Liver (tissue), 9 donors: ENCODE measurements around the gene ZNF709. TPM values are rescaled to one million over a fixed set of nuclear protein-coding genes. Genes with fewer than 3 reads are reported as not detected.

ENCODE experiments used
- DNase-seq: peaks from one replicate; pipeline ENCODE4 v3.0.0-alpha.2; 2017; ENCODE audit warnings: low spot score
- H3K27ac ChIP-seq, 2 donors: one replicate each; pipeline ENCODE4 v1.7.0; 2013; ENCODE audit warnings: inconsistent platforms in 2 of 2, low read length in 2 of 2, control low read depth in 1 of 2, low read depth in 1 of 2, mild to moderate bottlenecking in 1 of 2
- H3K27me3 ChIP-seq, 4 donors: one replicate each; pipeline versions ENCODE4 v1.6.1 to v1.7.0; 2013; ENCODE audit warnings: low read length in 3 of 4, inconsistent platforms in 1 of 4, mild to moderate bottlenecking in 1 of 4, moderate library complexity in 1 of 4; ENCODE audit not compliant: control insufficient read depth in 4 of 4, insufficient read depth in 4 of 4
- H3K36me3 ChIP-seq, 4 donors: one replicate each; pipeline versions ENCODE4 v1.6.1 to v1.7.0; 2013; ENCODE audit warnings: low read length in 3 of 4, mild to moderate bottlenecking in 3 of 4, low read depth in 1 of 4, moderate library complexity in 1 of 4; ENCODE audit not compliant: control insufficient read depth in 4 of 4, insufficient read depth in 3 of 4
- H3K4me1 ChIP-seq, 4 donors: one replicate each; pipeline versions ENCODE4 v1.6.1 to v1.7.0; 2013; ENCODE audit warnings: low read length in 3 of 4, mild to moderate bottlenecking in 3 of 4, moderate library complexity in 1 of 4; ENCODE audit not compliant: control insufficient read depth in 4 of 4, insufficient read depth in 4 of 4
- H3K4me3 ChIP-seq, 3 donors: one replicate each; pipeline versions ENCODE4 v1.6.1 to v1.7.0; 2013; ENCODE audit warnings: low read length in 3 of 3, control low read depth in 1 of 3, low read depth in 1 of 3, mild to moderate bottlenecking in 1 of 3
- H3K9ac ChIP-seq, 2 donors: one replicate each; pipeline ENCODE4 v1.7.0; 2013; ENCODE audit warnings: low read length in 2 of 2, mild to moderate bottlenecking in 2 of 2, moderate library complexity in 2 of 2, control low read depth in 1 of 2, low read depth in 1 of 2
- H3K9me3 ChIP-seq, 4 donors: one replicate each; pipeline versions ENCODE4 v1.6.1 to v1.7.0; 2013; ENCODE audit warnings: low read length in 3 of 4; ENCODE audit not compliant: control insufficient read depth in 4 of 4
- EGR1 ChIP-seq, 2 donors: IDR thresholded peaks; 2 replicates each; pipeline ENCODE4 v1.6.1; 2016 to 2018; ENCODE audit warnings: antibody characterized with exemption in 2 of 2, low read depth in 2 of 2
- FOXA1 ChIP-seq: IDR thresholded peaks from 2 replicates; pipeline ENCODE4 v1.6.1; 2016; ENCODE audit warnings: antibody characterized with exemption
- FOXA2 ChIP-seq: IDR thresholded peaks from 2 replicates; pipeline ENCODE4 v1.6.1; 2016; ENCODE audit warnings: antibody characterized with exemption
- GABPA ChIP-seq, 2 donors: IDR thresholded peaks in 1 of 2; conservative IDR thresholded peaks in 1 of 2; 2 replicates each; pipeline ENCODE4 v1.6.1; 2016; ENCODE audit warnings: antibody characterized with exemption in 2 of 2, mild to moderate bottlenecking in 1 of 2, moderate library complexity in 1 of 2
- HNF4A ChIP-seq, 2 donors: conservative IDR thresholded peaks; 2 replicates each; pipeline ENCODE4 v1.6.1; 2016; ENCODE audit warnings: antibody characterized with exemption in 2 of 2, mild to moderate bottlenecking in 2 of 2
- HNF4G ChIP-seq: IDR thresholded peaks from 2 replicates; pipeline ENCODE4 v1.6.1; 2016; ENCODE audit warnings: antibody characterized with exemption
- JUND ChIP-seq, 2 donors: IDR thresholded peaks; 2 replicates each; pipeline ENCODE4 v1.6.1; 2016; ENCODE audit warnings: antibody characterized with exemption in 2 of 2
- NR2F2 ChIP-seq: IDR thresholded peaks from 2 replicates; pipeline ENCODE4 v1.6.1; 2016; ENCODE audit warnings: antibody characterized with exemption
- RAD21 ChIP-seq, 2 donors: IDR thresholded peaks; 2 replicates each; pipeline ENCODE4 v1.6.1; 2016; ENCODE audit warnings: antibody characterized with exemption in 2 of 2, mild to moderate bottlenecking in 2 of 2
- RXRA ChIP-seq, 2 donors: IDR thresholded peaks; 2 replicates each; pipeline ENCODE4 v1.6.1; 2017 to 2018; ENCODE audit warnings: antibody characterized with exemption in 2 of 2, mild to moderate bottlenecking in 1 of 2
- SP1 ChIP-seq: IDR thresholded peaks from 2 replicates; pipeline ENCODE4 v1.6.1; 2018; ENCODE audit warnings: antibody characterized with exemption, mild to moderate bottlenecking
- TAF1 ChIP-seq: conservative IDR thresholded peaks from 2 replicates; pipeline ENCODE4 v1.6.1; 2016; ENCODE audit warnings: antibody characterized with exemption, mild to moderate bottlenecking
- YY1 ChIP-seq: IDR thresholded peaks from 2 replicates; pipeline ENCODE4 v1.6.1; 2016; ENCODE audit warnings: antibody characterized with exemption, mild to moderate bottlenecking
- WGBS: extraction: QIAGEN DNeasy Blood & Tissue Kit; methylation state at CpG from one replicate; pipeline ENCODE4 v1.1.7; 2013; 5-methylcytosine and 5-hydroxymethylcytosine counted together
- polyA plus RNA-seq, 2 donors: library from polyadenylated mRNA; stranded (reverse) in 1 of 2; unstranded in 1 of 2; fragments of 200-250 nt in 1 of 2; fragments of >200 nt in 1 of 2; fragmentation: Nextera tagmentation in 1 of 2; extraction: Ambion mirVana in 1 of 2; gene quantifications; one replicate each; pipeline versions ENCODE4 v1.2.1 to v1.2.3, GENCODE V29; 2013 to 2015
- total RNA-seq, 2 donors: library from RNA; depleted of rRNA; stranded (reverse); fragments of >200 nt; gene quantifications; one replicate each; pipeline ENCODE4 v1.2.3, GENCODE V29; 2014
- TF ChIP-seq, protein P1 (sequence below): IDR thresholded peaks from 2 replicates; pipeline ENCODE4 v1.6.1; 2016; ENCODE audit warnings: antibody characterized with exemption, mild to moderate bottlenecking
- TF ChIP-seq, protein P2 (sequence below): IDR thresholded peaks from 2 replicates; pipeline ENCODE4 v1.6.1; 2016; ENCODE audit warnings: antibody characterized with exemption
- TF ChIP-seq, protein P3 (sequence below): IDR thresholded peaks from 2 replicates; pipeline ENCODE4 v1.6.1; 2016; ENCODE audit warnings: antibody characterized with exemption
- TF ChIP-seq, protein P4 (sequence below): IDR thresholded peaks from 2 replicates; pipeline ENCODE4 v1.6.1; 2016; ENCODE audit warnings: antibody characterized with exemption
- TF ChIP-seq, protein P5 (sequence below): fragments of 150-350 bp; IDR thresholded peaks from 2 replicates; pipeline ENCODE4 v1.5.1; 2017; ENCODE audit warnings: improper control_type of control experiment, low read depth, low read length; ENCODE audit not compliant: missing input control
- donor health status: healthy.
- donor health status: healthy.
- donor health status: healthy.
- donor health status: healthy.
- donor health status: healthy.

ZNF709 gene
- total and polyA plus RNA-seq, 4 donors: 0.24 to 1.9 (median 0.79) TPM

DNA sequence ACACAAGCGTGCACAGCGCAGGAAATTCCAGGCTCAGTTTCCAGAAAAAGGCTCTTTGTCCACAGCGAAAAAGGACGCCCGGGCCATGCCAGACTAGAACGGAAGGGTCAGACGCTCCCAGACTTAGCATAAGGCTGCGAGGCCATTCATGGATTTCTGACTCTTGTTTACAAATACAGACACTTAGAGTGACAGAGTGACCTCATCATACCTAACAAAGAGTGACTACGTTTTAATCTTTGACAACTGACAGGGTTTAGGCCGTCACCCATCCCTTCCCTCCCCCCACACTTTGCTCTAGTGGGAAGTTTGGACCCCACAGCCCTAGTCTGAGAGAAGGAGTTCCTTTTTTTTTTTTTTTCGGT is 418 bp upstream of the ZNF709 start:
- H3K27ac ChIP-seq: peak overlapping the region; percentile 33 to 44
- peak overlapping the region; percentile 74 to 93 (median 88) for H3K4me3 ChIP-seq
- H3K9me3 ChIP-seq: no peaks in the 10 kb centered on the region
- TF ChIP-seq, protein P1, sequence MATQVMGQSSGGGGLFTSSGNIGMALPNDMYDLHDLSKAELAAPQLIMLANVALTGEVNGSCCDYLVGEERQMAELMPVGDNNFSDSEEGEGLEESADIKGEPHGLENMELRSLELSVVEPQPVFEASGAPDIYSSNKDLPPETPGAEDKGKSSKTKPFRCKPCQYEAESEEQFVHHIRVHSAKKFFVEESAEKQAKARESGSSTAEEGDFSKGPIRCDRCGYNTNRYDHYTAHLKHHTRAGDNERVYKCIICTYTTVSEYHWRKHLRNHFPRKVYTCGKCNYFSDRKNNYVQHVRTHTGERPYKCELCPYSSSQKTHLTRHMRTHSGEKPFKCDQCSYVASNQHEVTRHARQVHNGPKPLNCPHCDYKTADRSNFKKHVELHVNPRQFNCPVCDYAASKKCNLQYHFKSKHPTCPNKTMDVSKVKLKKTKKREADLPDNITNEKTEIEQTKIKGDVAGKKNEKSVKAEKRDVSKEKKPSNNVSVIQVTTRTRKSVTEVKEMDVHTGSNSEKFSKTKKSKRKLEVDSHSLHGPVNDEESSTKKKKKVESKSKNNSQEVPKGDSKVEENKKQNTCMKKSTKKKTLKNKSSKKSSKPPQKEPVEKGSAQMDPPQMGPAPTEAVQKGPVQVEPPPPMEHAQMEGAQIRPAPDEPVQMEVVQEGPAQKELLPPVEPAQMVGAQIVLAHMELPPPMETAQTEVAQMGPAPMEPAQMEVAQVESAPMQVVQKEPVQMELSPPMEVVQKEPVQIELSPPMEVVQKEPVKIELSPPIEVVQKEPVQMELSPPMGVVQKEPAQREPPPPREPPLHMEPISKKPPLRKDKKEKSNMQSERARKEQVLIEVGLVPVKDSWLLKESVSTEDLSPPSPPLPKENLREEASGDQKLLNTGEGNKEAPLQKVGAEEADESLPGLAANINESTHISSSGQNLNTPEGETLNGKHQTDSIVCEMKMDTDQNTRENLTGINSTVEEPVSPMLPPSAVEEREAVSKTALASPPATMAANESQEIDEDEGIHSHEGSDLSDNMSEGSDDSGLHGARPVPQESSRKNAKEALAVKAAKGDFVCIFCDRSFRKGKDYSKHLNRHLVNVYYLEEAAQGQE: no peak
- TF ChIP-seq FOXA1 (no peak), SP1 (no peak), NR2F2 (no peak), HNF4A (conservative IDR thresholded peaks at IDR 0.05) (no peak), YY1 (no peak), RAD21 (IDR thresholded peaks at IDR 0.05) (no peak), FOXA2 (no peak), RXRA (IDR thresholded peaks at IDR 0.05) (no peak), JUND (IDR thresholded peaks at IDR 0.05) (no peak), HNF4G (no peak), GABPA (IDR thresholded peaks at IDR 0.05 in 1 of 2, conservative IDR thresholded peaks at IDR 0.05 in 1 of 2) (no peak), TAF1 (no peak)
- TF ChIP-seq, protein P2, sequence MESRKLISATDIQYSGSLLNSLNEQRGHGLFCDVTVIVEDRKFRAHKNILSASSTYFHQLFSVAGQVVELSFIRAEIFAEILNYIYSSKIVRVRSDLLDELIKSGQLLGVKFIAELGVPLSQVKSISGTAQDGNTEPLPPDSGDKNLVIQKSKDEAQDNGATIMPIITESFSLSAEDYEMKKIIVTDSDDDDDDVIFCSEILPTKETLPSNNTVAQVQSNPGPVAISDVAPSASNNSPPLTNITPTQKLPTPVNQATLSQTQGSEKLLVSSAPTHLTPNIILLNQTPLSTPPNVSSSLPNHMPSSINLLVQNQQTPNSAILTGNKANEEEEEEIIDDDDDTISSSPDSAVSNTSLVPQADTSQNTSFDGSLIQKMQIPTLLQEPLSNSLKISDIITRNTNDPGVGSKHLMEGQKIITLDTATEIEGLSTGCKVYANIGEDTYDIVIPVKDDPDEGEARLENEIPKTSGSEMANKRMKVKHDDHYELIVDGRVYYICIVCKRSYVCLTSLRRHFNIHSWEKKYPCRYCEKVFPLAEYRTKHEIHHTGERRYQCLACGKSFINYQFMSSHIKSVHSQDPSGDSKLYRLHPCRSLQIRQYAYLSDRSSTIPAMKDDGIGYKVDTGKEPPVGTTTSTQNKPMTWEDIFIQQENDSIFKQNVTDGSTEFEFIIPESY: no peak
- TF ChIP-seq, protein P3, sequence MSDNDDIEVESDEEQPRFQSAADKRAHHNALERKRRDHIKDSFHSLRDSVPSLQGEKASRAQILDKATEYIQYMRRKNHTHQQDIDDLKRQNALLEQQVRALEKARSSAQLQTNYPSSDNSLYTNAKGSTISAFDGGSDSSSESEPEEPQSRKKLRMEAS: no peak
- TF ChIP-seq, protein P4, sequence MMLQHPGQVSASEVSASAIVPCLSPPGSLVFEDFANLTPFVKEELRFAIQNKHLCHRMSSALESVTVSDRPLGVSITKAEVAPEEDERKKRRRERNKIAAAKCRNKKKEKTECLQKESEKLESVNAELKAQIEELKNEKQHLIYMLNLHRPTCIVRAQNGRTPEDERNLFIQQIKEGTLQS: no peak
- DNase-seq: no peak
- H3K9ac ChIP-seq: peak overlapping the region in 1 of 2 donors; percentile 41
- peaks cover 0 to 12% (median 3%) of the 10 kb centered on the region in 4 donors for H3K4me1 ChIP-seq
- WGBS: 5% methylated on average over 11 of the region's 11 CpGs
- H3K27me3 ChIP-seq: no peaks in the 10 kb centered on the region
- H3K36me3 ChIP-seq: no peaks in the 10 kb centered on the region

DNA sequence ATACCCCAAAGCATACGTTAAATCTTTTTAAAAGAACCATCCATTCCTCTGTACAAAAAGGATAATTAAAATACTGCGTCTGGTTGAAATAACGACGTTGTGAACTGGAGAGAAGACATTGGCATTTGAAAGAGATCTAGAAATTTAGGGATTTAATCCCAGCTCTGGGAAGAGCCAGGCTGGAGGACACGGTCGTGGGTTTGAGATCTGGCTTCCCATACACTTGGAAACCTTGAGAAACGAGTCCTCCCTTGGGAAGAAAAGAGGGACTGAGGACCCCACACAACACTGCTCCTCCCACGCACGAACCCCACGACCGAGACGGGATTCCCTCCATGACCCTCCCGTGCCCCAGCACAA is 625 bp downstream of the ZNF709 start:
- Histone ChIP-seq H3K9me3 (no peaks in the 10 kb centered on the region), H3K27ac (no peak overlapping the region), H3K9ac (peak overlapping the region in 1 of 2 donors; percentile 72), H3K4me1 (peaks cover 0 to 12% (median 3%) of the 10 kb centered on the region in 4 donors), H3K4me3 (peak overlapping the region; percentile 74 to 93 (median 88)), H3K36me3 (no peaks in the 10 kb centered on the region), H3K27me3 (no peaks in the 10 kb centered on the region)
- WGBS: 4% methylated on average over 13 of the region's 13 CpGs
- no peak for TF ChIP-seq EGR1 (IDR thresholded peaks at IDR 0.05; ENCODE audit: low read depth in 2 of 2)
- TF ChIP-seq, protein P4: no peak
- TF ChIP-seq, protein P5, sequence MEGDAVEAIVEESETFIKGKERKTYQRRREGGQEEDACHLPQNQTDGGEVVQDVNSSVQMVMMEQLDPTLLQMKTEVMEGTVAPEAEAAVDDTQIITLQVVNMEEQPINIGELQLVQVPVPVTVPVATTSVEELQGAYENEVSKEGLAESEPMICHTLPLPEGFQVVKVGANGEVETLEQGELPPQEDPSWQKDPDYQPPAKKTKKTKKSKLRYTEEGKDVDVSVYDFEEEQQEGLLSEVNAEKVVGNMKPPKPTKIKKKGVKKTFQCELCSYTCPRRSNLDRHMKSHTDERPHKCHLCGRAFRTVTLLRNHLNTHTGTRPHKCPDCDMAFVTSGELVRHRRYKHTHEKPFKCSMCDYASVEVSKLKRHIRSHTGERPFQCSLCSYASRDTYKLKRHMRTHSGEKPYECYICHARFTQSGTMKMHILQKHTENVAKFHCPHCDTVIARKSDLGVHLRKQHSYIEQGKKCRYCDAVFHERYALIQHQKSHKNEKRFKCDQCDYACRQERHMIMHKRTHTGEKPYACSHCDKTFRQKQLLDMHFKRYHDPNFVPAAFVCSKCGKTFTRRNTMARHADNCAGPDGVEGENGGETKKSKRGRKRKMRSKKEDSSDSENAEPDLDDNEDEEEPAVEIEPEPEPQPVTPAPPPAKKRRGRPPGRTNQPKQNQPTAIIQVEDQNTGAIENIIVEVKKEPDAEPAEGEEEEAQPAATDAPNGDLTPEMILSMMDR: no peak
- TF ChIP-seq FOXA2: no peak
- TF ChIP-seq RAD21 (IDR thresholded peaks at IDR 0.05): no peak
- TF ChIP-seq, protein P1: no peak
- TF ChIP-seq HNF4G: no peak
- no peak for TF ChIP-seq GABPA (IDR thresholded peaks at IDR 0.05 in 1 of 2, conservative IDR thresholded peaks at IDR 0.05 in 1 of 2)
- no peak for TF ChIP-seq TAF1
- no peak for DNase-seq
